ENCODE data around the gene VPS37D.

DNA sequence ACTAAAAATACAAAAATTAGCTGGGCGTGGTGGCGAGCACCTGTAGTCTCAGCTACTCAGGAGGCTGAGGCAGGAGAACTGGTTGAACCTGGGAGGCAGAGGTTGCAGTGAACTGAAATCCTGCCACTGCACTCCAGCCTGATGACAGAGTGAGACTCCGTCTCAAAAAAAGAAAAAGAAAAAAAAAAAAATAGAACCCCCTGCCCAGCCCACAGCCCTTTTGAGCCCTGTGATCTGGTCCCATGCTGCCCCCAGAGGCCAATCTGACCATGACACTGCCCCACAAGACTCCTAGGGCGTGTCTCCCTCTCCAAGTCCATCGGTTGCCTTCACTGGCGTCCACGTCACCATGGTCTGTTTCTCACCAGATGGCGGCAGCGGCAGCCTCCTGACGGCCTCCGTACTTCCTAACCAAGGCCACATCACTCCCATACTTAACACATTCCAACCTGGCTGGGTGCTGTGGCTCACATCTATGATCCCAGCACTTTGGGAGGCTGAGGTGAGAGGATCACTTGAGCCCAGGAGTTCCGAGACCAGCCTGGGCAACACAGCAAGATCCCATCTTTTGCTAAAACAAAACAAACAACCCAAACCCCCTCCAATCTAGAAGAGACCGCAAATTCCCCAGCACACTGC lies 33.8 kb downstream of the VPS37D start:
- TF ChIP-seq ZNF274 (IDR thresholded peaks at IDR 0.05; ENCODE audit: low read length) = no peak
- TF ChIP-seq ZNF274 (tag by site-specific recombination; IDR thresholded peaks at IDR 0.05; ENCODE audit: borderline replicate concordance) = no peak
- TF ChIP-seq ZNF266 (tag by site-specific recombination; IDR thresholded peaks at IDR 0.05; ENCODE audit: low read depth) = no peak
- TF ChIP-seq, protein P1, sequence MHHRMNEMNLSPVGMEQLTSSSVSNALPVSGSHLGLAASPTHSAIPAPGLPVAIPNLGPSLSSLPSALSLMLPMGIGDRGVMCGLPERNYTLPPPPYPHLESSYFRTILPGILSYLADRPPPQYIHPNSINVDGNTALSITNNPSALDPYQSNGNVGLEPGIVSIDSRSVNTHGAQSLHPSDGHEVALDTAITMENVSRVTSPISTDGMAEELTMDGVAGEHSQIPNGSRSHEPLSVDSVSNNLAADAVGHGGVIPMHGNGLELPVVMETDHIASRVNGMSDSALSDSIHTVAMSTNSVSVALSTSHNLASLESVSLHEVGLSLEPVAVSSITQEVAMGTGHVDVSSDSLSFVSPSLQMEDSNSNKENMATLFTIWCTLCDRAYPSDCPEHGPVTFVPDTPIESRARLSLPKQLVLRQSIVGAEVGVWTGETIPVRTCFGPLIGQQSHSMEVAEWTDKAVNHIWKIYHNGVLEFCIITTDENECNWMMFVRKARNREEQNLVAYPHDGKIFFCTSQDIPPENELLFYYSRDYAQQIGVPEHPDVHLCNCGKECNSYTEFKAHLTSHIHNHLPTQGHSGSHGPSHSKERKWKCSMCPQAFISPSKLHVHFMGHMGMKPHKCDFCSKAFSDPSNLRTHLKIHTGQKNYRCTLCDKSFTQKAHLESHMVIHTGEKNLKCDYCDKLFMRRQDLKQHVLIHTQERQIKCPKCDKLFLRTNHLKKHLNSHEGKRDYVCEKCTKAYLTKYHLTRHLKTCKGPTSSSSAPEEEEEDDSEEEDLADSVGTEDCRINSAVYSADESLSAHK (tag by site-specific recombination; IDR thresholded peaks at IDR 0.05) = no peak
- TF ChIP-seq, protein P2, sequence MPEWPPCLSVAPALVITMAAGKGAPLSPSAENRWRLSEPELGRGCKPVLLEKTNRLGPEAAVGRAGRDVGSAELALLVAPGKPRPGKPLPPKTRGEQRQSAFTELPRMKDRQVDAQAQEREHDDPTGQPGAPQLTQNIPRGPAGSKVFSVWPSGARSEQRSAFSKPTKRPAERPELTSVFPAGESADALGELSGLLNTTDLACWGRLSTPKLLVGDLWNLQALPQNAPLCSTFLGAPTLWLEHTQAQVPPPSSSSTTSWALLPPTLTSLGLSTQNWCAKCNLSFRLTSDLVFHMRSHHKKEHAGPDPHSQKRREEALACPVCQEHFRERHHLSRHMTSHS (tag by site-specific recombination; IDR thresholded peaks at IDR 0.05) = no peak
- TF ChIP-seq, protein P3, sequence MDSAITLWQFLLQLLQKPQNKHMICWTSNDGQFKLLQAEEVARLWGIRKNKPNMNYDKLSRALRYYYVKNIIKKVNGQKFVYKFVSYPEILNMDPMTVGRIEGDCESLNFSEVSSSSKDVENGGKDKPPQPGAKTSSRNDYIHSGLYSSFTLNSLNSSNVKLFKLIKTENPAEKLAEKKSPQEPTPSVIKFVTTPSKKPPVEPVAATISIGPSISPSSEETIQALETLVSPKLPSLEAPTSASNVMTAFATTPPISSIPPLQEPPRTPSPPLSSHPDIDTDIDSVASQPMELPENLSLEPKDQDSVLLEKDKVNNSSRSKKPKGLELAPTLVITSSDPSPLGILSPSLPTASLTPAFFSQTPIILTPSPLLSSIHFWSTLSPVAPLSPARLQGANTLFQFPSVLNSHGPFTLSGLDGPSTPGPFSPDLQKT (IDR thresholded peaks at IDR 0.05; ENCODE audit: borderline replicate concordance, low read depth, low read length) = no peak
- no peak for TF ChIP-seq SP7 (tag by site-specific recombination; IDR thresholded peaks at IDR 0.05)
- TF ChIP-seq KLF16 (tag by site-specific recombination; IDR thresholded peaks at IDR 0.05) = no peak
- TF ChIP-seq, protein P4, sequence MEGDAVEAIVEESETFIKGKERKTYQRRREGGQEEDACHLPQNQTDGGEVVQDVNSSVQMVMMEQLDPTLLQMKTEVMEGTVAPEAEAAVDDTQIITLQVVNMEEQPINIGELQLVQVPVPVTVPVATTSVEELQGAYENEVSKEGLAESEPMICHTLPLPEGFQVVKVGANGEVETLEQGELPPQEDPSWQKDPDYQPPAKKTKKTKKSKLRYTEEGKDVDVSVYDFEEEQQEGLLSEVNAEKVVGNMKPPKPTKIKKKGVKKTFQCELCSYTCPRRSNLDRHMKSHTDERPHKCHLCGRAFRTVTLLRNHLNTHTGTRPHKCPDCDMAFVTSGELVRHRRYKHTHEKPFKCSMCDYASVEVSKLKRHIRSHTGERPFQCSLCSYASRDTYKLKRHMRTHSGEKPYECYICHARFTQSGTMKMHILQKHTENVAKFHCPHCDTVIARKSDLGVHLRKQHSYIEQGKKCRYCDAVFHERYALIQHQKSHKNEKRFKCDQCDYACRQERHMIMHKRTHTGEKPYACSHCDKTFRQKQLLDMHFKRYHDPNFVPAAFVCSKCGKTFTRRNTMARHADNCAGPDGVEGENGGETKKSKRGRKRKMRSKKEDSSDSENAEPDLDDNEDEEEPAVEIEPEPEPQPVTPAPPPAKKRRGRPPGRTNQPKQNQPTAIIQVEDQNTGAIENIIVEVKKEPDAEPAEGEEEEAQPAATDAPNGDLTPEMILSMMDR (tag by site-specific recombination; IDR thresholded peaks at IDR 0.05) = peak; percentile 71

All from HEK293 (cell line).